ENCODE results near the gene KLHL1.

DNA sequence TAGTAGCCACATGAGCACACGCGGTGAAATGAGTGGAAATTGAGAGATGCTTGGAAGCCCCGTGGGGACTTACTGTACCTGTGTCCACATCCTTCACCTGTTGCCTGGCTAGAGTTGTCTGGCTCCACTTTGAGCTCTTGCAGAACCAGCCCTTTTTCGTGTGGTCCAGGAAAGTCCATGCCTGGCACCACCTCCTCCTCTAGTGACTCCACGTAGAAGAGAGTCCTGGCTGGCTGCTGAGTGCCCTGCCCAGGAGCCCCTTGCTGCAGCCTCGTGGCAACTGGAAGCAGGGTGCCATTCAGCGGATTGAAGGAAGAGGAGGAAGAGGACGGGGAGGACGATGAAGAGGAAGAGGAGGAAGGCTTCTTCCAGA, 1.1 kb downstream of the KLHL1 start:
- TF ChIP-seq CTCF (IDR thresholded peaks at IDR 0.05; ENCODE audit: poor library complexity, severe bottlenecking) (no peak), EZH2 (IDR thresholded peaks at IDR 0.05; ENCODE audit: borderline replicate concordance, insufficient read depth, low read length, poor library complexity, severe bottlenecking) (no peak), POLR2AphosphoS5 (IDR thresholded peaks at IDR 0.05) (no peak), SMC3 (conservative IDR thresholded peaks at IDR 0.05; ENCODE audit: poor library complexity) (no peak), TAF1 (IDR thresholded peaks at IDR 0.05; ENCODE audit: low read depth) (no peak)

Measured in neural cell (in vitro differentiated cells).